Thyroid gland (tissue), 4 donors: ENCODE measurements around the gene CDCA8. TPM values are rescaled to one million over a fixed set of nuclear protein-coding genes. Genes with fewer than 3 reads are reported as not detected.
"Not testable (repeated sequence)": the region's sequence is repeated elsewhere in the genome, so short reads cannot be mapped to it uniquely, and the experiment has no call there.

ENCODE experiments used
- DNase-seq, 2 donors: peaks; one replicate each; pipeline ENCODE4 v3.0.0-alpha.2; 2019
- H3K27ac ChIP-seq, 3 donors: fragments of 200-600 bp; sonication (generic); 1 replicate in 2 of 3; 2 replicates in 1 of 3; pipeline ENCODE4 v1.5.1; 2016 to 2019; ENCODE audit warnings: mild to moderate bottlenecking in 1 of 3, moderate library complexity in 1 of 3
- H3K27me3 ChIP-seq: fragments of 200-600 bp; sonication (generic); one replicate; pipeline ENCODE4 v1.5.1; 2019
- H3K36me3 ChIP-seq, 2 donors: fragments of 200-600 bp; sonication (generic); one replicate each; pipeline ENCODE4 v1.5.1; 2016 to 2019
- H3K4me1 ChIP-seq, 2 donors: fragments of 200-600 bp; sonication (generic); one replicate each; pipeline ENCODE4 v1.5.1; 2017 to 2019
- H3K4me3 ChIP-seq, 3 donors: fragments of 200-600 bp; sonication (generic); replicated peaks in 1 of 3; 1 replicate in 2 of 3; 2 replicates in 1 of 3; pipeline ENCODE4 v1.5.1; 2016; ENCODE audit warnings: mild to moderate bottlenecking in 1 of 3
- H3K9me3 ChIP-seq: fragments of 200-600 bp; sonication (generic); one replicate; pipeline ENCODE4 v1.5.1; 2017
- CTCF ChIP-seq, 6 experiments: fragments of 200-600 bp in 3 of 6; fragments of 450-650 bp in 3 of 6; sonication (generic) in 3 of 6; IDR thresholded peaks; one replicate each; pipeline ENCODE4 v1.5.1; 2016 to 2019; ENCODE audit warnings: antibody characterized with exemption in 6 of 6, mild to moderate bottlenecking in 2 of 6, inconsistent platforms in 1 of 6, moderate library complexity in 1 of 6
- POLR2A ChIP-seq, 2 donors: fragments of 450-650 bp; IDR thresholded peaks; one replicate each; pipeline ENCODE4 v1.6.1; 2017; ENCODE audit warnings: antibody characterized with exemption in 2 of 2, mild to moderate bottlenecking in 2 of 2, moderate library complexity in 1 of 2
- WGBS, 2 donors: methylation state at CpG; one replicate each; pipeline ENCODE4 v1.1.5; 2017; 5-methylcytosine and 5-hydroxymethylcytosine counted together
- intact Hi-C: fragments of 100-400 bp; cut with DNase I; formaldehyde crosslinking; loops from one replicate; pipeline ENCODE4 v1.15.1; 2023
- total RNA-seq, 4 donors: library from RNA; depleted of rRNA; stranded (reverse); fragments of >200 nt; gene quantifications; one replicate each; pipeline ENCODE4 v1.2.3, GENCODE V29; 2016

CDCA8 gene
- total RNA-seq, 4 donors from 2014 or later, result 0.33 to 1.2 (median 0.81) TPM

GRCh38 chr1:37731312-37732019, 39.1 kb downstream of the CDCA8 start:
- no peak overlapping the region for H3K27ac ChIP-seq
- TF ChIP-seq CTCF (IDR thresholded peaks at IDR 0.05) (no peak), POLR2A (IDR thresholded peaks at IDR 0.05) (no peak)
- no peaks in the 10 kb centered on the region for H3K36me3 ChIP-seq
- intact Hi-C loops, result no loop called here
- H3K4me3 ChIP-seq, result no peak overlapping the region
- no peaks in the 10 kb centered on the region for H3K9me3 ChIP-seq
- 83 to 87% methylated on average over 15 of the region's 15 CpGs for WGBS, 2 donors
- H3K27me3 ChIP-seq, result no peaks in the 10 kb centered on the region
- no peaks in the 10 kb centered on the region for H3K4me1 ChIP-seq
- no peak for DNase-seq

- Histone ChIP-seq H3K27ac (no peak overlapping the region), H3K4me3 (no peak overlapping the region), H3K4me1 (no peaks in the 10 kb centered on the region), H3K27me3 (no peaks in the 10 kb centered on the region), H3K36me3 (no peaks in the 10 kb centered on the region), H3K9me3 (no peaks in the 10 kb centered on the region)
- TF ChIP-seq CTCF (IDR thresholded peaks at IDR 0.05) (no peak), POLR2A (IDR thresholded peaks at IDR 0.05) (no peak)
- 73 to 83% methylated on average over 12 of the region's 12 CpGs for WGBS, 2 donors
- no peak for DNase-seq
- intact Hi-C loops, result no loop called here
Observed at GRCh38 chr1:37732111-37732780, 39.9 kb downstream of the CDCA8 start.

GRCh38 chr1:37734629-37735591, 42.6 kb downstream of the CDCA8 start:
- H3K4me3 ChIP-seq, result no peak overlapping the region
- H3K27me3 ChIP-seq, result no peaks in the 10 kb centered on the region
- no peak overlapping the region for H3K27ac ChIP-seq
- 12 to 15% methylated on average over 13 to 30 of the region's 32 CpGs for WGBS, 2 donors
- no peaks in the 10 kb centered on the region for H3K9me3 ChIP-seq
- TF ChIP-seq CTCF (IDR thresholded peaks at IDR 0.05) (no peak), POLR2A (IDR thresholded peaks at IDR 0.05) (no peak)
- DNase-seq, result no peak
- H3K4me1 ChIP-seq, result no peaks in the 10 kb centered on the region
- H3K36me3 ChIP-seq, result no peaks in the 10 kb centered on the region
- intact Hi-C loops, result no loop called here

GRCh38 chr1:37737975-37738374, 45.7 kb downstream of the CDCA8 start:
- WGBS, 2 donors, result 70 to 72% methylated on average over 7 of the region's 7 CpGs
- H3K4me1 ChIP-seq, H3K27ac ChIP-seq, H3K27me3 ChIP-seq, H3K36me3 ChIP-seq, intact Hi-C loops, H3K4me3 ChIP-seq, H3K9me3 ChIP-seq, DNase-seq: not testable (repeated sequence)

- WGBS, 2 donors, result 94% methylated on average over 4 of the region's 4 CpGs
- H3K9me3 ChIP-seq, H3K4me3 ChIP-seq, H3K36me3 ChIP-seq, DNase-seq, intact Hi-C loops, H3K27ac ChIP-seq, H3K4me1 ChIP-seq, H3K27me3 ChIP-seq: not testable (repeated sequence)
Observed at GRCh38 chr1:37738619-37739018, 46.3 kb downstream of the CDCA8 start.
